Activated CD4-positive, alpha-beta T cell treated with anti-CD3 and anti-CD28 coated beads for 1 hour (primary cell): ENCODE results near the gene SYDE2.
"Not testable (repeated sequence)": the region's sequence is repeated elsewhere in the genome, so short reads cannot be mapped to it uniquely, and the experiment has no call there.

Experiments used
- DNase-seq: peaks from one replicate; pipeline ENCODE4 v3.0.0-alpha.2; 2020

The SYDE2 gene

DNA sequence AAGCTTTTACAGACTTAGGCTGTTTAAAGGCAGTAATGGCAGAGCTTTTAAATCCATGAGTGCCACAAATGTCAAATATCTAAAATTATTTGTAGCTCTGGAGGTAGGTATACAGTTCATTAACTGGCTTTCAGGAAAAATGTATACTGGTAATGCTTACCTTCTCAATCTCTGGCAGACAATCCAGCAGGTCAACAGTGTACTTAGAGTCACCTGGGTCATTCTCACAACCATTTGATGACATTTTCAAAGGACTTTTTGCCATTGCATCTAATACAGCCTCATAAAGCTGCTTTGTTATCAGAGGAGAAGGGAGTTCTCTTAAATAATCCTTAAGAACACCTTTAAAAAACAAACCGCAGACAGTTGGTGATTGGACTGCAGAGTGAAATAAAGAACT lies 31.9 kb downstream of the SYDE2 start:
- no peak for DNase-seq

DNA sequence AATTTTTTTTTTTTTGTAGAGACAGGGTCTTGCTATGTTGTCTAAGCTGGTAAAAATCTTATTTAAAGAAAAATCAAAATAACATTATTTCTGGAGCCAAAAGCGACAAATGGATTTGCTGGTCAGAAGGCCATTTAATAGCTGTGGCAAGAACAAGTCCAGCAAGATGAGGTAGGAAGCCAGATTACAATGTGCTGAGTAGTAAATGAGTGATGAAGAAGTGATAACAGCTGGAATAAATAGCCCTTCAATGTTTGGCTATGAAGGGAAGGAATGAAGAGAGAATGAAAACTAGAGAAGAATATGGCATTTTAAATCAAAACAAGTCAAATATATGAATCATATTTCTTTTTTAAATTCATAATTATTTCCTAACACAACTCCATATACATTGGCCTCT lies 34.5 kb downstream of the SYDE2 start:
- DNase-seq, result no peak

DNA sequence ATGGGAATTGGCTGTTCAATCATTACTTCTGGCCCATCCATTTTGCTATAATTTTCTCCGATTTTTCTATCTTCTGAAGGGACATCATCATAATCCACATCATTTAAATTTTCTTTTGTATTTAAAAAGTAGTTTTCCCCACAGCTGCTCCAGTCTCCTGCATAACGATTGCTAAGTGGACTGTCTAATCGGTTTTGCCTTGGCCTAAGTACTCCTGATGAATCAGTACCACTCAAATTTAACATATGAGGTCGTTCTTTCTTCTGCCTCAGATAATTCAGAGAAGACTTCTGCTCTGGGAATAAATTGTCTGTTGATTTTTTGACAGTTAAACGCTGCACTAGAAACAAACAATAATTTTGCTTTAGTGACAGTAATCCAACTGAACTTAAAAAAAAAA lies 41.9 kb downstream of the SYDE2 start:
- DNase-seq, result no peak

DNA sequence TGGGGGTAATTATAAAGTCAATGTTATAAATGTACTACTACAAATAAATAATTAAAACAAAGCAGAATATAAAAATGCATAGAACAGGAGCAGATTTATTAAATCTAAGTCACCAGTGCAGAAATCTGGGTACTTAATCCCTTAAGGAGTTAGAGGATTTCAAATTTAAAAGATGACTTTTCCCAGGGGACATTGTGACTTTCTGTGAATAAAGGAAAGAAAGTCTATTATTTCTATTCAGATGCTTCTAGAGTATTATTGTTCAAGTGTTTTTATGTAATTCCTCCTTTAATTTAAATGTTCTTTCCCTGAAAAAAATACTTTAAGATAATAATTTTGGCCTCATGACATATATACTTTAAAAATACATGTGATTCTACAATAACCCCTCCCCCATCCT lies 43.4 kb downstream of the SYDE2 start:
- no peak for DNase-seq

DNA sequence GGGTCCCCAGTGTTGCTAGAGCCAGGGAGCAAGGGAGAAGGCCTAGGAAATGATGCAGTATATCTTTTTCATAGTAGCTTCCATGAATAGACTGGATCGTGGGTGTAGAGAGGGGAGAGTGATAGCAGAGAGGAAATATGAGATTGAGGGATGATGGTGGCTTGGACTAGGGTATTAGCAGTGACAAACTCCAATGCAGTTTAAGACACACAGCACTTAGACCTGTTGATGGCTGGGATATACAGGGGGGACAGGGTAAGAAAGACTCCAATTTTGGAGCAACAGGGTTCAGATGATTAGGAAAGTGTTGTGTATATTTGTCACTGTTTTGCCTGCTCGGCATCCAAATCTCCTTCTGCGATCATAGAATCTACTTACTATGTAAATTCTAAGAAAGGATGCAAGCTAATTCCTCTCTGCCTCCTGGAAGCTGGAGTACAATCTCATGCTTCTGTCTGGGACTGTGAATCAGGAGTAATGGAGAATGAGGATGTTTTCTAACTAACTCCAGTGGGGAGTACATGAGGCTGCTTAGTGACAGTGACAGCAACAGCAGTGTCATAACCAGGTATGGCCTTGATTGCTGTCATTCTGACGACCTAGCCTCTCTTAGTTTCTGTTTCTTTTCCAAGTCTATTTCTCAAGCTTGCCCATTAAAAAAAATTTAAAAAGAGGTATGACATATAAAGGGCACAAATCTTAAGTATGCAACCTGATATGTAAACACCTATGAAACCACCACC lies 47.5 kb downstream of the SYDE2 start:
- DNase-seq, result no peak

DNA sequence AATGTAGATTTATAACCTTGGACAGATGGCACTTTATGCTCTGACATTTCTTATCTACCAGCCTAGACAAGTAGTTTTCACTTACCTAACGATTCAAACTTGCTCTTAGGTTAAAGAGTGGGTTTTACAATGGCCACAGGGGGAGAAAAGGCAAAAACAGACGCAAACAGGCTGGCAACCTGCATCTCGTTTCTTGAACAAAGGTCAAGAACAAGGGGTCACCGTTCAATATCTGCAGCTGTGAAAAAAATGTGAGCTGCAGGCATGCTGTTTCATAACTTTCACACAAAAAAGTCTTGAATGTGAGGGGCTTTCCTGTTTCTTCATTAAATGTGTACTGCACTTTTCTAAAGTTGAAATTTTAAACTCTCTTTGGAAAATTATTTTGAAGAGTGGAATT lies 49.4 kb downstream of the SYDE2 start:
- DNase-seq, result no peak

DNA sequence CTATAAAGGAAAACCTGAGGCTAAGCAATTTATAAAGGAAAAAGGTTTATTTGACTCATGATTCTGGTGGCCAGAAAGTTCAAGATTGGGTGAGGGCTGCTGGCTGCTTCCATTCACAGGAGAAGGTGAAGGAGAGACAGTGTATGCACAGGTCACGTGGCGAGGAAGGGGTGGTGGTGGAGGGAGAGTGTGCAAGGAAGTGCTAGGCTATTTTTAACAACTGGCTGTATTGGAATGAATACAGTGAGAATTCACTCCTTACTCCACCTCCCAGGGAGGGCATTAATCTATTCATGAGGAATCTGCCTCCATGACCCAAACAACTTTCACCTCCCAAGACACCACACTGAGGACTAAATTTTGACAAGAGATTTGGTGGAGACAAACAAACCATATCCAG lies 51.0 kb downstream of the SYDE2 start:
- no peak for DNase-seq

DNA sequence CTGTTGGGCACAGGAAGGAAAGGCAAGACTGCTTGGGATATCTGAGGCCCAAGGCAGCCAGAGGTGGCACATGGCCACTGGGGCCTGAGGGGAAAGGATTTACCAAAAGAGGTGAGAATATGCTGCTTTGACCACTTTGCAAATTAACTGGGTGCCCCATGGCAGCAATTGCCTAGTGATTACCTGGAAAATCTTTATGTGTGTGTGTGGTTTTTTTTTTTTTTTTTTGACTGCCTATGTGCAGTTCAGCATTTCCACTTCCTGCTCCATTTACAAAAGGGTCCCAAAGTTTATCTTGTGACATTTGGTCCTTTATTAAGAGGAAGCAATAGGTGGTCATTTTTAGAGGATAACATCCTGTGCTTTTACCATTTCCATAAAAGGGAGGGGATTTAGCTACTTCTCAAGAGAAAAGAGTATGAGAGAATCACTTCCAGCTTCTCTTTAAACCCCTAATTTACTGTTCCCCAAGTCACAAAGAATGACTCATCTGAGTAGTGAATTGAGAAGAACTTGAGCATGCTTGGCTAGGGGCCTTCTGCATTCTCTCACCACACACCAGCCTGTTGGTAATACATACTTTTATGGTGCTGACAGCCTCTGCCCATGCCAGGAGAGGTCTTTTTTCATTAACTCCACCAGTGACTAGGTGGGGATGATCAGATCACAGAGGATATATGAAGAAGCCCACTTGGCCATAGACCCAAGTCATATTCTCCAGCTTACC lies 52.1 kb downstream of the SYDE2 start:
- DNase-seq, result no peak

DNA sequence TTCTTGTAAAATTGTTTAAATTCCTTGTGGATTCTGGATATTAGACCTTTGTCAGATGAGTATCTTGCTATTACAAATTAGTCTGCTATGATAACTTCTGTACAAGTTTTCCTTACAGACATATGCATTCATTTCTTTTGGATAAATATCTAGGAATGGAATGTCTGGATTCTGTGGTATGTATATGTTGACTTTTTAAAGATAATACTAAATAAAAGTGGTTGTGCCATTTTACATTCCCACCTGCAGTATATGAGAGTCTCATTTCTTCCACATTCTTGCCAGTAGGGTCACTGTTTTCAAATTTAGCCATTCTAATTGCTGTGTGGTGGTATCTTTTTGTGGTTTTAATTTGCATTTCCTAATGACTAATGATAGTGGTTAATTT lies 53.9 kb downstream of the SYDE2 start:
- DNase-seq, result no peak

DNA sequence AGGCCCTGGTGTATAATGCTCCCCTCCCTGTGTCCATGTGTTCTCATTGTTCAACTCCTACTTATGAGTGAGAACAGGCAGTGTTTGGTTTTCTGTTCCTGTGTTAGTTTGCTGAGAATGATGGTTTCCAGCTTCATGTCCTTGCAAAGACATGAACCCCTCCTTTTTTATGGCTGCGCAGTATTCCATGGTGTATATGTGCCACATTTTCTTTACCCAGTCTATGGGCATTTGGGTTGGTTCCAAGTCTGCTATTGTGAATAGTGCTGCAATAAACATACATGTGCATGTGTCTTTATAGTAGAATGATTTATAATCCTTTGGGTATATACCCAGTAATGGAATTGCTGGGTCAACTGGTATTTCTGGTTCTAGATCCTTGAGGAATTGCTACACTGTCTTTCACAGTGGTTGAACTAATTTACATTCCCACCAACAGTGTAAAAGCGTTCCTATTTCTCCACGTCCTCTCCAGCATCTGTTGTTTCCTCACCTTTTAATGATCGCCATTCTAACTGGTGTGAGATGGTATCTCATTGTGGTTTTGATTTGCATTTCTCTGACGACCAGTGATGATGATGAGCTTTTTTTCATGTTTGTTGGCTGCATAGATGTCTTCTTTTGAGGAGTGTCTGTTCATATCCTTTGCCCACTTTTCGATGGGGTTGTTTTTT lies 54.4 kb downstream of the SYDE2 start:
- not testable (repeated sequence) for DNase-seq

DNA sequence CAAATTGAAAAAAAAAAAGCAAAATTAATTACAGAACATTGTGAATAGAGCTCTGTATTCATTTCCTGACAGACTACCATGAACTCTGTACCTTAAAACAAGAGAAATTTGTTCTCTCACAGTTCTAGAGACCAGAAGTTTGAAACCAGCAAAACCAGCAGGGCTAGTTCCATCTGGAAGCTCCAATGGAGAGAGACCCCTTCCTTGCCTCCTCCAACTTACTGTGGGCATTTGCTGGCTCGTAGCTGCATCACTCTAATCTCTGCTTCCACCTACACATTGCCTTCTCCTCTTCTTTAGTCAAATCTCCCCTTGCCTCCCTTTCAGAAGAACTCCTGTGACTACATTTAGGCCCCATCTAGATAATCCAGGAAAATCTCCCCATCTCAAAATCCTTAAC lies 56.5 kb downstream of the SYDE2 start:
- DNase-seq, result no peak

DNA sequence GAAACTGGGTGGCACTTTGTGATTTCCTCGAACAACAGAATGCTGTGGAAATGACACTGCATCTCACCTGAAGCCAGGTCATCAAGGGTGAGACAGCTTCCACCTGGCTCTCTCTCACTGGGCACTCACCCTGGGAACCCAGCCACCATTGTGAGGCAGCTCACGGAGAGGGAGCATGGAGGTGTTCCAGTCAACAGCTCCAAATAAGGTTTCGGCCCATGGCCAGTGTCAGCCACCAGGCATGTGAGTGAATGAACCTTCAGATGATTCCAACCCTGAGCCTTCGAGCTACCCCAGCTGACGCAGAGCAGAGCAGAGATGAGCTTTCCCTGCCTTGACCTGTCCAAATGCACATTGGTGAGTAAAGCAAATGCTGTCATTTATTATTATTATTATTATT lies 58.1 kb downstream of the SYDE2 start:
- no peak for DNase-seq

DNA sequence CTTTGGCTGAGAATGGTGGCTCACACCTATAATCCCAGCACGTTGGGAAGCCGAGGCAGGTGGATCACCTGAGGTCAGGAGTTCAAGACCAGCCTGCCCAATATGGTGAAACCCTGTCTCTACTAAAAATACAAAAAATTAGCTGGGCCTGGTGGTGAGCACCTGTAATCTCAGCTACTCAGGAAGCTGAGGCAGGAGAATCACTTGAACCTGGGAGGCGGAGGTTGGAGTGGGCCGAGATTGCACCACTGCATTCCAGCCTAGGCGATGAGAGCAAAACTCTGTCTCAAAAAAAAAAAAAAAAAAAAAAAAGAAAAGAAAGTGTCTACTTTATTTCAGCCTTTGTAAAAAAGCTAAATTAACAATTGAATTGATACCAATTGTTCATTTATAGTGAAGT lies 62.4 kb downstream of the SYDE2 start:
- DNase-seq, result not testable (repeated sequence)

DNA sequence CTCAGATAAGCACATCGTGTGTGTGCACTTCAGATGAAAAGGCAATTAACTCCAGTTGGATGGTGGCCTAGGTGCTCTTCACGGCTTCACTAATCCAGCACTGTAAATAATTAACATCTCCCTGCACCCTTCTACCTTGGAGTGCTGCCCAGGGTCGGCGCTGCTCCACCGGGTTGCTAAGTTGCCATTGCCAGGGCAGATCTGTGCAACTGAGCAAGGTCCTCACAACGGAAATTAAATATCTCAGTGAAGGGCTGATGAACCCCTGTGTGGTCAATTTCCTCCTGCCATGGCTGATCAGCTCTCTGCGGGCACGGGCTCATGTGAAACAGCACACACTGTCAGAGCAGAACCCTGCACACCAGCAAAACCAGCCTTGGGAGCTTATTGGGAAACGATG lies 63.2 kb downstream of the SYDE2 start:
- DNase-seq, result no peak

DNA sequence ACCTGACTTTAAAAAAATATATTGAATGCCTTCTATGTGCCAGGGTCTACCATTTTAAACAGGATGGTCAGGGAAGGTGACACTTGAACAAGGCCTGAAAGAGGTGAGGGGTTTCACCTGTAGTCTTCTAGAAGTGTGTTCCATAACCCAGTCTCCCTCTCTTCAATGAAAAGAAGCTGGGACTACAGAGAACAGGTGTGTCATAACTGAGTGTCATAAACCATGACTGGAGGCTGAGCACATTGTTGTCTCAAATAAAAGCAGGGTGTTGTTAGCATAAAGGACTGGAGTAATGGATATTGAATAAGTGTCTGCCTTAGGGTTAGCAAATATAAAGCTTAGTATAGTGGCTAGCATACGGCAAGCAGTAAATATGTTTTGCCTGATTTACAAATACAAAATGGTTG lies 65.4 kb downstream of the SYDE2 start:
- no peak for DNase-seq

DNA sequence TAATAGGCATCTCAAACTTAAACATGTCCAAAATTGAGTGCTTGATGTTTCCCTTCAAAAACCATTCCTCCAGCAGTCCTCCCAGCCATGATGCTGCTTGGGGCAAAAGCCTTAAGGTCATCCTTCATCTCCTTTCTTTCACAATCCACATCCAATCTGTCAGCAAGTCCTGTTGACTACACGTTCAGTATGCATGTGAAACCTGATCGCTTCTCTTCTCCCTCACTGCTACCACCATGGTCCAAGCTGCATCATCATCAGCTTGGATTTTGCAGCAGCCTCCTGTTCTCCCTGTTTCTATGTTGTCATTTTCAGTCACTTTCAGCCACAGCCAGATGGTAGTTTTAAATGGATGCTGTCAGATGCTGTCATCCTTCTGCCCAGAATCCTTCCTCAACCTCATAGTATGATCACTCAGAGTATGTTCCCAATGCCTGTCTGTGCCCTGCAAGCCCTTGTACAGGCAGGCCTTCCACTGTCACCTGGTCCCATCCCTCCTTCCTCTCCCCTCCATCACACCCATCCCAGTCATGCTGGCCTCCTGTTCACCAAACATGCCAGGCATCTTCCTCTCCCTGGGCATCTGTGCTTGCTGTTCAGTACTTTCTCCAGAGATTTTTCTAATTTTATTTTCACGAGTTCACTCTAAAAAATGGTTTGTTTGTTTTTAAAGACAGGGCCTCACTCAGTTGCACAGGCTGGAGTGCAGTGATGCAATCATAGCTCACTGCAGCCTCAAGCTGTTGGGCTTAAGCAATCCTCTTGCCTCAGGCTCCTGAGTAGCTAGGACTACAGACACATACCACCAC lies 66.0 kb downstream of the SYDE2 start:
- no peak for DNase-seq

DNA sequence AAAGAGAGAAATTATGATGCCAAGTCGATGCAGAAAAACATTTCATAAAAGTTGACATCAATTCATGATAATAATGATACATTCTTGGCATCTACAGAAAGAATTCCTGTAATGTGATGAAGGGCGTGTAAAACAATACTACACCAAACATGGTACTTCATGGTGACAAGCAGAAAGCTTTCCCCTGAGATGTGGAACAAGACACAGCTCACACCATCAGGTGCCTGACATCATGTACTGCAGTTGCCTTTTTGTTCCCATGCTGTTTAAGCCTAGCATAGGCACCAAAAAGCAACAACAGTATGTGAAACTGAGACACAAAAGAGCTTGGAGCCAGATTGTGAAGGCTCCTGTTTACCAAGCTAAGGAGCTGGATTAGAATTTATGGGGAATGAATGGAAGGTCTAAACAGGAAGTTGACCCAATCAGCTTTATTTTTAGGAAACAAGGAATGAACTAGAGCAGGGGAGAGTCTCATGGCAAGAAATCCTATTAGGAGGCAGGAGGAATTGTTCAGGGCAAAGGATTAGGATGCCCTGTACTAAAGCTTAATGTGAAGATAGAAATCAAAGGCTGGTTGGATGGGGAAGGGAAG lies 67.2 kb downstream of the SYDE2 start:
- no peak for DNase-seq

DNA sequence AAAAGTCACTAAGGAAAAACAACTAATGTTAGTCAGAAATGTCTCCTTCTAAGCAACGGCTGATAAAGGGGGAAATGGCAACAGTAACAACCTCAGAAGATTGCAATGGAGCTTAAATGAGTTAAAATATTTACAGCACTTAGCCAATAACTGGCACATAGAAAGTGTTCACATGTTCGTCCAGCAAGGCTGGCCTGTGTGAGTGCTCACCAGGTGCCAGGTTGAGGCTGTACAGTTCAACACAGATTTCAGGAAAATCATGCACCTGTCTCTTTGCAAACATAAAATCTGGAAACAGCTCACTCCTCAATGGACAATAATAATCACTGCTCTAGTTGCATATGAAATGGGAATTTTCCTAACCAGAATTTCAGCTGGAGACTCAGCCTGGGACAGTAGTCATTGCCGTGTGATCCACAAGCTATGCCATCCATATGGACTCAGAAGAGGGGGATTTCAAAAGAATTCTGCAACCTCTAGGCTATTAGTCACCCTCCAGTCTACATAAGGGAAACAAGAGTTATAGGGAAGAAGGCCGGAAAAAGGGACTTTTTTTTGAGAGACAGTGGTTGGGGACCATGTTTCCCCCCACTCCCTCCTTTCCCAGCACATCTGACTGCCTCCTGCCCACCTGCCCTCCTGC lies 68.6 kb downstream of the SYDE2 start:
- DNase-seq, result no peak

DNA sequence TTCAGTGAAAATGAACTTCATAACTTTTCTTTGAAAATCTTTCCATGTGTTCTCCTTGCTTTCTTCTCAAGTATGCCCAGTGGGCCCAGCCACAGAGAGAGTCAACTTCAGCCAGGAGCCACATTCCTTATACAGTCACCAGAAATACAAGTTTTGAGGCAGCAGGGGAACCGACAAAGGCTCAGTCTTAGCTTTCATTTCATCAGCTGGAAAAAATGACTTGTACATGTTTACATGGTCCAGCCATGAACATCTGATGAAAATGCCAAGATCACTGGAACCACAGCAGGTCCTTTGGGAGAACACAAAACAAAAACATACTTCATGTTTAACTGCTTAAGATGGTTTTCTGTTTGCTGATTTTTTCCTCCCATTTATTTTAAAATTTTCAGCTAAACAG lies 72.5 kb downstream of the SYDE2 start:
- no peak for DNase-seq

DNA sequence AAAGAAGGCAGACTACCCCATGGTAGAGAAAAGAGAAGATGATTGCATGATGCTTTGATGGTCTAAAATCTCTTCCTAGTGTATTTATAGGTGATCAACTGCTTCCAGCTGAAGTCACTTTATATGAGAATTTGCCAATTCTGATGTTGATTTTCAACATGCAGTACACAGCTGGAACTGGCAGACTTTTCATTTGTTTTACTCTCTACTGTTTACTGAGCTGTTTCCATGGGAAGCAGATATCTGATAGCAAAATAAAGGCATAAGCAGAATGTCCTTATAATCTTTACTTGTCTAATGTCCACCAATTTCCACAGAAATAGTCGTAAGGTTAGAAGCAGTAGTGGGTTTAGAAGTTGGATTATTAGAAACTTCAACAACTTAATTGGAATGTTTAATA lies 74.9 kb downstream of the SYDE2 start:
- no peak for DNase-seq

DNA sequence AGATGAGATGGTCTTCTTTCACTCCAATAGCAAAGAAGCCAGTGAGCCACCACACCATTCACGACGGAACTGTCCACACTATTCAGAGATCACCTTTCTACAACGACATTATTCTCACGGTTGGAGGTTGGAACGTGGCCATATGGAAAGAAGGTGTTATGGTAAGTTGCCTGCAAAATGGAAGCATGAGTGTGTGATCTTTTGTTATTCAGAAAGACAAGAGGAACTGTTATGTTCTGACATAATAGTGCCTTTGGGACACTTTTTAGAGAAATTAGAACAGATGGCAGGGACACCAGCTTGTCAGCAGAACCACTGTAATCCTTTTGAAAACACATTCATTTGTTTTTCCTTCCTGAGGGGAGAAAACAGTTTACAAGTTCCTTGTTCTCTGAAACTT lies 76.7 kb downstream of the SYDE2 start:
- DNase-seq, result no peak

DNA sequence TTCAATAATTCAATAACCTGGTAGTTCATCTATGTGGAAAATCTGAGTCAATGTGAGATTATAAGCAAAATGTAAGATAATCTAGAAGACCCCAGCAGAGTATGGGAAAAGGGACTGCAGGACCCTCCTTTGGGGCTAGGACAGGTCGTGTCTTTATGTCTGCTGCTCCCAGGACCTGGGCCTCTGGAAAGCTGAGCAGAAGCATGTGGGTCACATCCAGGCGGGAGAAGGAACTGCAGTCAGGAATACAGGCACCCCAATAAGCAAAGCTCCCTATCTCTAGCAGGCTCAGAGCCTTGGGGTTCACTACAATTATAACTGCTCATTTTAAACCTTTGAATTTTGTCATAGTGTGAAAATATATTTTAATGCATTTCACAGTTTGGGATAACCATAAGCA lies 78.6 kb downstream of the SYDE2 start:
- DNase-seq, result no peak

DNA sequence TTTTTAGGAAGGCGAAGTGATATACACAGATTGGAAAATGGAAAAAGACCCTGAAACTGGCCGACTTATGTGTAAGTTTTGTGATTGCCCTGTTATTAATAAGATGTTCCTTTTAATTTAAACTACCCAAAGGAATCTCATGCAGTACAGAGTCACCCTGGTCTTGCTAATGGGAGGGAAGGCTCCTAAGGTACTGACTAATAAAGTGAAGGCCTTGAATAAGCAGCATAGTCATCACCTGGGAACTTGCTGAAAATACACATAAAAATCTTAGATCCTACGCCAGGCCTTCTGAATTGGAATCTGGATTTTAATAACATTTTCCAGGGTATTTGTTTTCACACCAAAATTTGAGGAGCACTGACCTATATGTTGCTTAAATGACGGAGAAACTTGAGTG lies 79.1 kb downstream of the SYDE2 start:
- no peak for DNase-seq
